HCT116 (cell line): ENCODE measurements around the gene ZNF207. TPM values are rescaled to one million over a fixed set of nuclear protein-coding genes. Genes with fewer than 3 reads are reported as not detected.

Experiments
- ATAC-seq: fragments of 200-7000 bp; cut with Tn5 transposase; 2 replicates; pipeline ENCODE4 v1.9.1; 2020; ENCODE audit warnings: mild to moderate bottlenecking, moderate library complexity
- BruUV-seq: library from RNA; stranded (reverse); fragments of 400-500 nt; replicated peaks from 2 replicates; lab custom pipeline; 2021; lab: Mats Ljungman, UMichigan
- CTCF ChIA-PET: fragments of 300-600 bp; sonication (Branson Sonifier 250); formaldehyde crosslinking; loops from one replicate; lab custom pipeline; 2021; ENCODE audit warnings: antibody characterized with exemption; lab: Charles Lee
- POLR2A ChIA-PET: fragments of 300-600, 350-600 bp; sonication (Branson Sonifier 250); formaldehyde crosslinking; loops from one replicate; lab custom pipeline; 2021; ENCODE audit warnings: antibody characterized with exemption; lab: Charles Lee
- RAD21 ChIA-PET, 2 experiments: fragments of 300-600 bp; sonication (Branson Sonifier 250); formaldehyde crosslinking; loops; one replicate each; lab custom pipeline; 2023; ENCODE audit warnings: low total read pairs in 2 of 2; ENCODE audit not compliant: uncharacterized antibody in 2 of 2, unreplicated experiment in 2 of 2, low non-redundant PET in 1 of 2; lab: Charles Lee
- DNase-seq: peaks from one replicate; pipeline ENCODE4 v3.0.0-alpha.2; 2010; ENCODE audit warnings: low read depth, low spot score
- H2AFZ ChIP-seq: fragments of 200-600 bp; shearing (Covaris generic), sonication (generic); 2 replicates; pipeline ENCODE4 v1.6.1; 2017; ENCODE audit warnings: low read depth, mixed run types, mixed read lengths, antibody characterized with exemption, low read length; ENCODE audit not compliant: poor library complexity, severe bottlenecking
- H3K27ac ChIP-seq: 2 replicates; pipeline ENCODE4 v1.5.1; 2012; ENCODE audit warnings: low read depth, low read length
- H3K27me3 ChIP-seq: fragments of 200-600 bp; sonication (generic); 2 replicates; pipeline ENCODE4 v1.6.1; 2016; ENCODE audit warnings: mixed run types, low read length, mixed read lengths; ENCODE audit not compliant: insufficient read depth
- H3K36me3 ChIP-seq, 2 experiments: fragments of 200-500 bp in 1 of 2; fragments of 200-600 bp in 1 of 2; sonication (Bioruptor generic) in 1 of 2; sonication (generic) in 1 of 2; 2 replicates each; pipeline versions ENCODE4 v1.5.1 to v1.6.1; 2014 to 2016; ENCODE audit warnings: low read length in 2 of 2, inconsistent platforms in 1 of 2, mixed read lengths in 1 of 2, mixed run types in 1 of 2; ENCODE audit not compliant: insufficient read depth in 2 of 2, control insufficient read depth in 1 of 2
- H3K4me1 ChIP-seq, 2 experiments: fragments of 200-600 bp in 1 of 2; sonication (generic) in 1 of 2; 2 replicates each; pipeline versions ENCODE4 v1.5.1 to v1.6.1; 2012 to 2017; ENCODE audit warnings: low read length in 2 of 2, inconsistent platforms in 1 of 2, mild to moderate bottlenecking in 1 of 2, mixed read lengths in 1 of 2, mixed run types in 1 of 2, moderate library complexity in 1 of 2; ENCODE audit not compliant: insufficient read depth in 2 of 2, control insufficient read depth in 1 of 2
- H3K4me2 ChIP-seq: fragments of 200-600 bp; sonication (generic); 2 replicates; pipeline ENCODE4 v1.6.1; 2017; ENCODE audit warnings: mixed run types, low read length, mixed read lengths
- H3K4me3 ChIP-seq, 2 experiments: fragments of 200-600 bp in 1 of 2; sonication (generic) in 1 of 2; replicated peaks in 1 of 2; 2 replicates each; pipeline ENCODE4 v1.5.1; 2011 to 2016; ENCODE audit warnings: low read length in 2 of 2, control low read depth in 1 of 2, low read depth in 1 of 2, mild to moderate bottlenecking in 1 of 2, mixed read lengths in 1 of 2, mixed run types in 1 of 2
- H3K79me2 ChIP-seq: fragments of 200-600 bp; sonication (generic); 2 replicates; pipeline ENCODE4 v1.6.1; 2017; ENCODE audit warnings: mild to moderate bottlenecking, mixed run types, low read length, moderate library complexity, mixed read lengths; ENCODE audit not compliant: insufficient read depth
- H3K9ac ChIP-seq: fragments of 200-600 bp; sonication (generic); 2 replicates; pipeline ENCODE4 v1.6.1; 2016; ENCODE audit warnings: low read length, mixed read lengths
- H3K9me2 ChIP-seq: fragments of 200-600 bp; sonication (generic), shearing (Covaris generic); 2 replicates; pipeline ENCODE4 v1.6.1; 2017; ENCODE audit warnings: mixed run types, mild to moderate bottlenecking, moderate library complexity; ENCODE audit not compliant: insufficient read depth
- H3K9me3 ChIP-seq, 2 experiments: fragments of 200-500 bp in 1 of 2; fragments of 200-600 bp in 1 of 2; sonication (Bioruptor generic) in 1 of 2; sonication (generic) in 1 of 2; 2 replicates each; pipeline ENCODE4 v1.6.1; 2014 to 2017; ENCODE audit warnings: low read length in 2 of 2, mixed read lengths in 2 of 2, inconsistent platforms in 1 of 2, low read depth in 1 of 2, mild to moderate bottlenecking in 1 of 2, mixed run types in 1 of 2, moderate library complexity in 1 of 2; ENCODE audit not compliant: control insufficient read depth in 1 of 2, insufficient read depth in 1 of 2
- H4K20me1 ChIP-seq: fragments of 200-600 bp; sonication (generic), shearing (Covaris generic); 2 replicates; pipeline ENCODE4 v1.6.1; 2017; ENCODE audit warnings: mixed run types, mild to moderate bottlenecking, moderate library complexity; ENCODE audit not compliant: insufficient read depth
- CBX3 ChIP-seq: IDR thresholded peaks from 2 replicates; pipeline ENCODE4 v1.6.1; 2012; ENCODE audit warnings: low read depth
- CEBPB ChIP-seq: IDR thresholded peaks from 2 replicates; pipeline ENCODE4 v1.6.1; 2012; ENCODE audit warnings: low read depth
- CTCF ChIP-seq, 3 experiments: fragments of 200-600 bp in 1 of 3; sonication (generic) in 1 of 3; IDR thresholded peaks in 2 of 3; conservative IDR thresholded peaks in 1 of 3; 2 replicates each; pipeline ENCODE4 v1.5.1; 2012 to 2017; ENCODE audit warnings: low read depth in 2 of 3, low read length in 2 of 3, antibody characterized with exemption in 1 of 3, borderline replicate concordance in 1 of 3, control low read depth in 1 of 3, mild to moderate bottlenecking in 1 of 3, mixed read lengths in 1 of 3, mixed run types in 1 of 3, moderate library complexity in 1 of 3; ENCODE audit not compliant: insufficient read depth in 1 of 3
- EGR1 ChIP-seq: IDR thresholded peaks from 2 replicates; pipeline ENCODE4 v1.6.1; 2012; ENCODE audit warnings: low read depth
- ELF1 ChIP-seq: IDR thresholded peaks from 2 replicates; pipeline ENCODE4 v1.6.1; 2012; ENCODE audit warnings: low read depth, borderline replicate concordance
- EZH2 ChIP-seq: fragments of 200-600 bp; sonication (generic); IDR thresholded peaks from 2 replicates; pipeline ENCODE4 v1.6.1; 2017; ENCODE audit warnings: antibody characterized with exemption, mixed run types
- EZH2phosphoT487 ChIP-seq: fragments of 200-600 bp; IDR thresholded peaks from 2 replicates; pipeline ENCODE4 v1.6.1; 2018; ENCODE audit warnings: antibody characterized with exemption, borderline replicate concordance
- FOSL1 ChIP-seq: IDR thresholded peaks from 2 replicates; pipeline ENCODE4 v1.6.1; 2012; ENCODE audit warnings: low read depth
- JUND ChIP-seq: IDR thresholded peaks from 2 replicates; pipeline ENCODE4 v1.6.1; 2012
- MAX ChIP-seq: IDR thresholded peaks from 2 replicates; pipeline ENCODE4 v1.6.1; 2012
- POLR2A ChIP-seq: IDR thresholded peaks from 2 replicates; pipeline ENCODE4 v1.7.0; 2011; ENCODE audit warnings: borderline replicate concordance; ENCODE audit not compliant: insufficient read depth, insufficient read length; ENCODE audit errors: extremely low read depth
- POLR2AphosphoS5 ChIP-seq: IDR thresholded peaks from 2 replicates; pipeline ENCODE4 v1.6.1; 2011; ENCODE audit warnings: mild to moderate bottlenecking, low read depth, low read length, moderate library complexity
- RAD21 ChIP-seq: IDR thresholded peaks from 2 replicates; pipeline ENCODE4 v1.6.1; 2012; ENCODE audit warnings: low read depth, mild to moderate bottlenecking
- REST ChIP-seq: IDR thresholded peaks from 2 replicates; pipeline ENCODE4 v1.6.1; 2012; ENCODE audit warnings: low read depth
- SIN3A ChIP-seq: IDR thresholded peaks from 2 replicates; pipeline ENCODE4 v1.6.1; 2012; ENCODE audit warnings: low read depth
- SP1 ChIP-seq: IDR thresholded peaks from 2 replicates; pipeline ENCODE4 v1.6.1; 2012; ENCODE audit warnings: low read depth
- SRF ChIP-seq: IDR thresholded peaks from 2 replicates; pipeline ENCODE4 v1.6.1; 2012; ENCODE audit warnings: low read depth
- TCF7L2 ChIP-seq: IDR thresholded peaks from 2 replicates; pipeline ENCODE4 v1.7.0; 2011; ENCODE audit warnings: borderline replicate concordance, inconsistent platforms; ENCODE audit not compliant: insufficient read depth, insufficient read length; ENCODE audit errors: extremely low read depth
- ZBTB33 ChIP-seq: IDR thresholded peaks from 2 replicates; pipeline ENCODE4 v1.6.1; 2011; ENCODE audit warnings: mild to moderate bottlenecking, low read length, moderate library complexity; ENCODE audit not compliant: insufficient replicate concordance; ENCODE audit errors: extremely low read depth
- ZNF274 ChIP-seq: fragments of 200-500 bp; sonication (Bioruptor generic); IDR thresholded peaks from 2 replicates; pipeline ENCODE4 v1.6.1; 2014; ENCODE audit warnings: mild to moderate bottlenecking, low read depth, low read length, inconsistent platforms
- intact Hi-C: fragments of 100-400 bp; cut with micrococcal nuclease; formaldehyde crosslinking; loops from 2 replicates; pipeline ENCODE4 v1.10.0; 2022
- total RNA-seq: library from RNA; stranded (reverse); gene quantifications from one replicate; pipeline ENCODE4 v1.2.1, GENCODE V29; 2021; ENCODE audit not compliant: unreplicated experiment

ZNF207 gene
- total RNA-seq, 1 experiment from 2014 or later = 181 TPM

- H2AFZ ChIP-seq = no peak overlapping the region
- H3K4me1 ChIP-seq = no peaks in the 10 kb centered on the region
- no peak for TF ChIP-seq CEBPB
- TF ChIP-seq POLR2A = no peak
- no peak for TF ChIP-seq POLR2AphosphoS5
- TF ChIP-seq EZH2 = no peak
- TF ChIP-seq EZH2phosphoT487 = no peak
- TF ChIP-seq MAX = no peak
- TF ChIP-seq JUND = no peak
- no peak for TF ChIP-seq TCF7L2
- no peak for TF ChIP-seq ZBTB33
- TF ChIP-seq SP1 = no peak
- no peak for TF ChIP-seq FOSL1
- TF ChIP-seq CTCF (IDR thresholded peaks at IDR 0.05 in 2 of 3, conservative IDR thresholded peaks at IDR 0.05 in 1 of 3; ENCODE audit: borderline replicate concordance in 1 of 3, insufficient read depth in 1 of 3, low read depth in 2 of 3, low read length in 2 of 3) = no peak
- no peak for TF ChIP-seq ELF1
- no peak for TF ChIP-seq EGR1
- no peak for TF ChIP-seq CBX3
- TF ChIP-seq SRF = no peak
- no peak for TF ChIP-seq REST
- TF ChIP-seq RAD21 = no peak
- no peak for TF ChIP-seq SIN3A
- TF ChIP-seq ZNF274 = no peak
- ATAC-seq = no peak
- H3K4me2 ChIP-seq = no peak overlapping the region
- no peaks in the 10 kb centered on the region for H3K79me2 ChIP-seq
- no peak for DNase-seq
- RAD21 ChIA-PET = no interaction called here
- no TSS peak for BruUV-seq
- intact Hi-C loops = no loop called here
- H3K27ac ChIP-seq = no peak overlapping the region
- CTCF ChIA-PET = no interaction called here
- POLR2A ChIA-PET = no interaction called here
- H3K4me3 ChIP-seq = no peak overlapping the region
- no peaks in the 10 kb centered on the region for H3K9me3 ChIP-seq
- no peaks in the 10 kb centered on the region for H3K27me3 ChIP-seq
- H3K36me3 ChIP-seq = peaks cover 0 to 9% of the 10 kb centered on the region in 2 experiments; a peak in 2 of 4 replicates
- no peaks in the 10 kb centered on the region for H3K9me2 ChIP-seq
- no peak overlapping the region for H3K9ac ChIP-seq
- no peaks in the 10 kb centered on the region for H4K20me1 ChIP-seq
Observed at GRCh38 chr17:32333187-32333586, 16.8 kb upstream of the ZNF207 start.
